Keratinocyte (primary cell): Measurements from ENCODE around the gene ACACA.
"Not testable (repeated sequence)": the region's sequence is repeated elsewhere in the genome, so short reads cannot be mapped to it uniquely, and the experiment has no call there.

ENCODE experiments used
- CTCF ChIP-seq, 3 experiments: IDR thresholded peaks in 1 of 3; conservative IDR thresholded peaks in 1 of 3; optimal IDR thresholded peaks in 1 of 3; 2 replicates in 2 of 3; 3 replicates in 1 of 3; pipeline versions ENCODE3 to v1.5.1; 2011; ENCODE audit warnings: low read length in 3 of 3, mild to moderate bottlenecking in 3 of 3, moderate library complexity in 2 of 3, control low read depth in 1 of 3, inconsistent platforms in 1 of 3; ENCODE audit not compliant: insufficient read depth in 2 of 3; ENCODE audit errors: extremely low read depth in 1 of 3
- EZH2 ChIP-seq: IDR thresholded peaks from one replicate; pipeline ENCODE4 v1.6.1; 2012; ENCODE audit warnings: inconsistent platforms, mild to moderate bottlenecking, low read length, moderate library complexity

- not testable (repeated sequence) for TF ChIP-seq CTCF (optimal IDR thresholded peaks at IDR 0.05 in 1 of 3, IDR thresholded peaks at IDR 0.05 in 1 of 3, conservative IDR thresholded peaks at IDR 0.05 in 1 of 3; ENCODE audit: extremely low read depth in 1 of 3, insufficient read depth in 2 of 3, low read length in 3 of 3); EZH2
These were observed 59.7 kb downstream of the ACACA start for GRCh38 chr17:37346863-37347402.
